ENCODE measurements around the gene SMIM45.

Gene SMIM45

DNA sequence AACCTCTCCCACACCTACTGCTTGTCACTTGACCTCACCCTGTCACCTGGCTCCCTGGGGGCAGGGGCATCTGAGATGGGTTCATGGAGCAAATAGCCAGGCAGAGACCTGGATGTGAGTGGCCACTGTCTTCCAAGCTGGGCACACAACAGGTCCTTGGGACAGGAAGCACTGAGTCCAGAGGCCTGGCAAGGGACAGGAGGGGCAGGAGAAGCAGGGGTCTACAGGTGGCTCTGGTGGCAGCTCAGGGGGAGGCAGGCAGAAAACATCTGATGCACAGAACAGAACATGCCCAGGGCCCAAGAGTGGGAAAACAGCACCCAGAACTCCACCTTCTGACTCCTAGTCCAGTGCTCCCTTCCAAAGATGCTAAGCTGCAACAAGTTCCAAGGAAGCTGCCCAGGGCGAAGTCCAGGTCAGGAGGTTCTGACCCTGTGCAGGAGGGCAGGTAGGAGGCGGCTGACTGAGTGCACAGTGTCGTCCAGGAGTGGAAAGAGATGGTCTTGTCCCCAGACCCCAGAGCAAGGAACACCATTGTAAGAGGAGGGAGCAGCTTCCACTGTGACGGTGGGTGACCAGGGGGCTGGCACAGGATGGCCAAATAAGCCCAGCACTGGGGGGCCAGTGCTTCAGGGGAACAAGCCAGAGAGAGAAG, 28.9 kb upstream of the SMIM45 start:
- TF ChIP-seq, protein P1, sequence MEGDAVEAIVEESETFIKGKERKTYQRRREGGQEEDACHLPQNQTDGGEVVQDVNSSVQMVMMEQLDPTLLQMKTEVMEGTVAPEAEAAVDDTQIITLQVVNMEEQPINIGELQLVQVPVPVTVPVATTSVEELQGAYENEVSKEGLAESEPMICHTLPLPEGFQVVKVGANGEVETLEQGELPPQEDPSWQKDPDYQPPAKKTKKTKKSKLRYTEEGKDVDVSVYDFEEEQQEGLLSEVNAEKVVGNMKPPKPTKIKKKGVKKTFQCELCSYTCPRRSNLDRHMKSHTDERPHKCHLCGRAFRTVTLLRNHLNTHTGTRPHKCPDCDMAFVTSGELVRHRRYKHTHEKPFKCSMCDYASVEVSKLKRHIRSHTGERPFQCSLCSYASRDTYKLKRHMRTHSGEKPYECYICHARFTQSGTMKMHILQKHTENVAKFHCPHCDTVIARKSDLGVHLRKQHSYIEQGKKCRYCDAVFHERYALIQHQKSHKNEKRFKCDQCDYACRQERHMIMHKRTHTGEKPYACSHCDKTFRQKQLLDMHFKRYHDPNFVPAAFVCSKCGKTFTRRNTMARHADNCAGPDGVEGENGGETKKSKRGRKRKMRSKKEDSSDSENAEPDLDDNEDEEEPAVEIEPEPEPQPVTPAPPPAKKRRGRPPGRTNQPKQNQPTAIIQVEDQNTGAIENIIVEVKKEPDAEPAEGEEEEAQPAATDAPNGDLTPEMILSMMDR (IDR thresholded peaks at IDR 0.05; ENCODE audit: low read depth, low read length) = no peak
- no peak for TF ChIP-seq EZH2phosphoT487 (IDR thresholded peaks at IDR 0.05; ENCODE audit: low read depth)

DNA sequence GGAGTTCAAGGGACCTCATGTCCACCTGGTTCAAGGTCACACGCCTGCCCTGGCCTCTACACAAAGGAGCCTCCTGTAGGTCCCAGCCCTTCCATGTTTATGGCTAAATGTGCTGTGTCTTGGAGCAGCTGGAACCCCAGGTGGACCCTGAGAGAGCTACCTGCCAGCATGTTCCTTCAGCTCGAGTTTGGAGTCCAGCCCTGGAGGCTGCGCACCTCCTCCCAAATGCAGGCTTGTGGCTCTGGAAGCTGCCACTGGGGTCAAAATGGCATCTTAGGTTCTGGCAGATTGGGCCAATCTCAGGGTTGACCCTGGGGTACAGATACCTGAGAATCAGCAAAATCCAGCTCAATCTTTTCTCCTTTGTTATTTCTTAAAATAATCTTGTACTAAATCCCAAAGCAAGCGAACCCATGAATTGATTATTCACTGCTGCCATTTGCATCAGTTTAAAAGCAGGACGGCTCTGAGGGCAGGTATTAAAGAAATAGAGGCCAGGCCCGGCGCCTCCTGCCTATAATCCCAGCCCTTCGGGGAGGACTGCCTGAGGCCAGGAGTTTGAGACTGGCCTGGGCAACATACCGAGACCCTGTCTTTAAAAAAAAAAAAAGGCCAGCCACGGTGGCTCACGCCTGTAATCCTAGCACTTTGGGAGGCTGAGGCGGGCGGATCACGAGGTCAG, 28.2 kb upstream of the SMIM45 start:
- Histone ChIP-seq H4K20me1 (ENCODE audit: insufficient read depth, low read length) (no peaks in the 10 kb centered on the region), H3K27me3 (ENCODE audit: low read depth, low read length) (peaks cover 13% of the 10 kb centered on the region), H3K4me3 (ENCODE audit: low read length) (no peak overlapping the region), H2AFZ (ENCODE audit: low read depth, low read length) (no peak overlapping the region), H3K9ac (ENCODE audit: low read length) (no peak overlapping the region), H3K9me3 (ENCODE audit: insufficient read depth, low read length) (no peaks in the 10 kb centered on the region), H3K27ac (ENCODE audit: low read length) (no peak overlapping the region), H3K36me3 (replicated peaks; ENCODE audit: low read depth, low read length) (no peaks in the 10 kb centered on the region), H3K4me2 (ENCODE audit: low read length) (no peak overlapping the region), H3K79me2 (ENCODE audit: low read length) (no peaks in the 10 kb centered on the region), H3K4me1 (ENCODE audit: low read length) (peaks cover 83% of the 10 kb centered on the region)
- TF ChIP-seq EZH2phosphoT487 (IDR thresholded peaks at IDR 0.05; ENCODE audit: low read depth) = no peak
- TF ChIP-seq, protein P1 (IDR thresholded peaks at IDR 0.05; ENCODE audit: low read depth, low read length) = no peak

More for the DNA sequence above, 28.9 kb upstream of the SMIM45 start:
- H3K4me2 ChIP-seq (ENCODE audit: low read length) = peak overlapping the region; percentile 60
- no peaks in the 10 kb centered on the region for H4K20me1 ChIP-seq (ENCODE audit: insufficient read depth, low read length)
- H3K79me2 ChIP-seq (ENCODE audit: low read length) = no peaks in the 10 kb centered on the region
- no peaks in the 10 kb centered on the region for H3K36me3 ChIP-seq (replicated peaks; ENCODE audit: low read depth, low read length)
- H3K9ac ChIP-seq (ENCODE audit: low read length) = peak overlapping the region; percentile 7; the same call in 1 of the 2 replicates
- H3K27ac ChIP-seq (ENCODE audit: low read length) = peak overlapping the region; percentile 79; the same call in 1 of the 2 replicates
- no peak overlapping the region for H2AFZ ChIP-seq (ENCODE audit: low read depth, low read length)
- H3K9me3 ChIP-seq (ENCODE audit: insufficient read depth, low read length) = no peaks in the 10 kb centered on the region
- H3K27me3 ChIP-seq (ENCODE audit: low read depth, low read length) = peaks cover 13% of the 10 kb centered on the region
- H3K4me1 ChIP-seq (ENCODE audit: low read length) = peaks cover 83% of the 10 kb centered on the region
- no peak overlapping the region for H3K4me3 ChIP-seq (ENCODE audit: low read length)

DNA sequence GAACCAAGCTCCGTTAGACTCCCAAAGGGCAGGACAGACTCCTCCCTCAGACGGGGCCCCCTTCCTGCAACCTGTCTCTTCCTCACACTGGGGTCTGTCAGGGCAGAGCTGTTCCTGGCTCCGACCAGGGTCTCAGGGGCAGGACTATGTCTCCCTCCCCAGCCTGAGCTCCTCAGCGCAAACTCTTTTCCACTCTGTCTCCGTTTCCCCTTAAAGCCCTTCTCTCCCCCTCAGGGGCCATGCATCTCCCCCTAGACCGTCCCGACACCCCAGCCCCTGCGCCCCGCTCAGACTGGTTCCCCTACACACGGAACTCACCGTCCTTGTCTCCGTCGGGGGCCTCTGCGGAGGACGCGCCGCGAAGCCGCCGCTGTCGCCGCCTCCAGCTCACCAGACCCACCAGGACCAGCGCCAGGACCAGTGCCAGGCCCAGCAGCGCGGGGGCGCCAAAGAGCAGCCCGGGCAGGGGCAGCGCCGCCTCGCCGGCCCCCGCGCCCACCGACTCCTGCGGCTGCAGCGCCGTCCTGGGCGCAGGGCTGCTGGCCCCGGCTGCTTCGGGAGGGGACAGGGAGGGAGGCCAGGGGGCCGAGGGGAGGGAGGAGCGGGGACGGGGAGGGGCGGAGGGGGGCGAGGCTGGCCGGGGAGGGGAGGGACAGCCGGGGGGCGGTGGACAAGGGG, 26.0 kb upstream of the SMIM45 start:
- no peak overlapping the region for H2AFZ ChIP-seq (ENCODE audit: low read depth, low read length)
- no peaks in the 10 kb centered on the region for H3K9me3 ChIP-seq (ENCODE audit: insufficient read depth, low read length)
- H3K79me2 ChIP-seq (ENCODE audit: low read length) = no peaks in the 10 kb centered on the region
- peaks cover 71% of the 10 kb centered on the region for H3K4me1 ChIP-seq (ENCODE audit: low read length)
- H3K36me3 ChIP-seq (replicated peaks; ENCODE audit: low read depth, low read length) = no peaks in the 10 kb centered on the region
- no peaks in the 10 kb centered on the region for H4K20me1 ChIP-seq (ENCODE audit: insufficient read depth, low read length)
- H3K9ac ChIP-seq (ENCODE audit: low read length) = peak overlapping the region; percentile 53
- no peak overlapping the region for H3K27ac ChIP-seq (ENCODE audit: low read length)
- TF ChIP-seq, protein P1 (IDR thresholded peaks at IDR 0.05; ENCODE audit: low read depth, low read length) = peak; percentile 73
- TF ChIP-seq EZH2phosphoT487 (IDR thresholded peaks at IDR 0.05; ENCODE audit: low read depth) = no peak
- H3K27me3 ChIP-seq (ENCODE audit: low read depth, low read length) = peaks cover 13% of the 10 kb centered on the region
- H3K4me3 ChIP-seq (ENCODE audit: low read length) = peak overlapping the region; percentile 70
- H3K4me2 ChIP-seq (ENCODE audit: low read length) = peak overlapping the region; percentile 59

DNA sequence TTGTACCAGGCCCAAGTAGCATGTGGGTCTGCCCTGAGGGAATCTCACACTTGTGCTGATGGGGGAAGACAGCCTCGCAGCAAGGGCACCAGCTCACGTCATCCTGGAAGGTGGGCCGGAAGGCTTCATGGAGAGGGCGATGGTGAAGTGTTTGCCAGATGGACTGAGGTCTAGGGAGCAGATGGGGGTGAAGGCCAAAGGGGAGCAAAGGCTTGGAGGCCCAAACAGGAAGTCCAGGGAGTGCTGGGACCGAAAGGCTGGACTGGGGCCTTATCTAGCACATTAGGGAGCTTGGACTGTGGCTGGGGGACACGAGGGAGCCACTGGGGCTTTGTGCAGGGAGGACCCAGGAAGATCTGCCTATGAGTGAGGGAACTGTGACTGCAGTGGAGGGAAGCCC, 24.1 kb upstream of the SMIM45 start:
- no peaks in the 10 kb centered on the region for H4K20me1 ChIP-seq (ENCODE audit: insufficient read depth, low read length)
- no peak overlapping the region for H2AFZ ChIP-seq (ENCODE audit: low read depth, low read length)
- TF ChIP-seq, protein P1 (IDR thresholded peaks at IDR 0.05; ENCODE audit: low read depth, low read length) = no peak
- no peak for TF ChIP-seq EZH2phosphoT487 (IDR thresholded peaks at IDR 0.05; ENCODE audit: low read depth)
- H3K9ac ChIP-seq (ENCODE audit: low read length) = no peak overlapping the region
- no peaks in the 10 kb centered on the region for H3K79me2 ChIP-seq (ENCODE audit: low read length)
- H3K27ac ChIP-seq (ENCODE audit: low read length) = no peak overlapping the region
- H3K4me2 ChIP-seq (ENCODE audit: low read length) = no peak overlapping the region
- H3K4me3 ChIP-seq (ENCODE audit: low read length) = no peak overlapping the region
- no peaks in the 10 kb centered on the region for H3K9me3 ChIP-seq (ENCODE audit: insufficient read depth, low read length)
- H3K27me3 ChIP-seq (ENCODE audit: low read depth, low read length) = peaks cover 13% of the 10 kb centered on the region
- H3K4me1 ChIP-seq (ENCODE audit: low read length) = peaks cover 70% of the 10 kb centered on the region
- no peaks in the 10 kb centered on the region for H3K36me3 ChIP-seq (replicated peaks; ENCODE audit: low read depth, low read length)
